GM12891 (cell line): ENCODE data around the gene KCTD18.

Experiments
- PAX5 ChIP-seq: IDR thresholded peaks from 2 replicates; pipeline ENCODE4 v1.6.1; 2011; ENCODE audit warnings: low read length, moderate library complexity, mild to moderate bottlenecking; ENCODE audit not compliant: insufficient read depth, severe bottlenecking
- POLR2A ChIP-seq: IDR thresholded peaks from 2 replicates; pipeline ENCODE4 v1.6.1; 2011; ENCODE audit warnings: low read depth, low read length, control low read depth
- POLR2AphosphoS5 ChIP-seq: IDR thresholded peaks from 2 replicates; pipeline ENCODE4 v1.6.1; 2011; ENCODE audit warnings: low read depth, low read length, control low read depth
- TAF1 ChIP-seq: IDR thresholded peaks from 2 replicates; pipeline ENCODE4 v1.6.1; 2011; ENCODE audit warnings: low read depth, low read length, control low read depth

DNA sequence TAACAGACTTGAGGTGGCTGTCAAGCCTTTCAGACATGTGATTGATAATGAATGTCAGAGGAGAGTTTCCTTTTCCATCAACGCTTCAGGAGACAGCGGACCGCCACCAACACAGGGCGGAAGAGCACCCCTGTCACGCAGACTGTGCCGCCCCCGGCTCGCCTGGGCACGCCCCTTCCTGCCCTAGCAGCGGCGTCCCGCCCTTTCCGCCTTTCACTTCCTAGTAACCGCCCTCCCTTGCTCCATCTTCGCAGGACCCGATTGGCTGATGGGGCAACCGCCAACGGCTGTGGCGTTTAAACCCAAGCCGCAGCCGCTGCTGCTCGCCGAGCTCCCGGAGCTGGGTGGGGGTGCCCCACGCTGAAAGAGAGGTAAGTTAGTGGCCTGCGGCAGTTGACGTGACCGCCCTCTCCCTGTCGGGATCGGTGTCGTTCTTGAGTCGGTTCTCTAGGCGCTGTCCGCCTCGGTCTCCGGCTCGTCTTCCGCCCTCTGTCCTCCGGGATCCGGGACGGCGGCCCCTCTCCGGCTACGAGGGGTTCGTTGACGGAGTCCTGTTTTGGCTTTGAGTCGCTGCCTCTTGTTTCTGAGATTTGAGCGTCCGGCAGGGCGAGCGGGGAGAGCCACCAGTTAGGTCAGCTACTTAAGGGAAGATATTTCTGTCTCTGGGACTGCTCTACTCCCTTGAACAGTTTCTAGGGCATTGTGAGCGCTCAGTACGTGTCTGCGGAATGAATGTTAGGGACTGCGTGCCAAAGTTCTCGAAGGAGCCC is 16.2 kb upstream of the KCTD18 start, which contains the start of gene SGO2:
- TF ChIP-seq TAF1 (peak; percentile 45), POLR2A (peak; percentile 87), POLR2AphosphoS5 (peak; percentile 79; the same call in 1 of the 2 replicates), PAX5 (no peak)
